ENCODE results near the gene SC5D. TPM values are rescaled to one million over a fixed set of nuclear protein-coding genes. Genes with fewer than 3 reads are reported as not detected.

The SC5D gene
- total RNA-seq, 1 experiment from 2014 or later, result 126 TPM

GRCh38 chr11:121282386-121282785, 10.2 kb upstream of the SC5D start:
- POLR2A ChIA-PET, result interaction anchor here (0.6 to 1.5 kb wide), 3 partner anchors 10 to 42 kb away, joined by 3 to 17 read pairs (median 4); partner anchors contain the start of gene SC5D
- intact Hi-C loops (cut with micrococcal nuclease; ENCODE audit: unreplicated experiment), result loop anchor here (1.0 kb wide), 1 partner anchor 309 kb away; no protein-coding TSS in a partner anchor

DNA sequence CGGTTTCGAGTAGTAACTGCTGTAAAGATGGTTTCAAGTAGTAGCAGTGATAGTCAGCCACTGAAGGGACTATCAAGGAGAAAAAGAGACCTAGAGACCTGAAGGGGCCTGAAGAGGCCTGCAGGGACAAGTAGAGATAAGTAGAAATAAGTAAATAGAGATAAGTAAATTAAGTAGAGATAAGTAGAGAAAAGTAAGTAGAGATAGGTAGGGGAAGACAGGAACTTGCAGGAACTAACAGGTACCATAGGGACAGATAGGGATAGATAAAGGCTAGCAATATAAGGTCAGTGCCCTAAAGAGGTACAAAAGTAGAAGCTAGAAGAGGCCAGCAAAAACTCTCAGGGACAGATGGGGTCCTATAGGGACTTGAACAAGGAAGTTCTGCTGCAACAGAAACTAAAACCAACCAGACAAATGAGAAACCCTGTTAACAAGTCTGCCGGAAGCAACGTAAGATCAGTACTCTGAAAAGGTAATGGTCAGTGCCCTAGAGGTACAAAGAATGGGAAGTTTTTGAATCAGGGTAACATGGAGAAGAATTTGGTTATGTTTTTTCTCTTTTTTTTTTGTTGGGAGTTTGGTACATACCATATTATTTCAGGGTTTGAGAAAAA, 9.6 kb upstream of the SC5D start:
- no TSS peak for BruUV-seq (replicated peaks)
- peaks cover 6% of the 10 kb centered on the region; the same call in 1 of the 2 replicates for H3K9me3 ChIP-seq
- Mint-ChIP-seq H3K9me3 (ENCODE audit: unreplicated experiment) (peaks cover 36% of the 10 kb centered on the region), H3K27ac (ENCODE audit: unreplicated experiment) (peak overlapping the region; percentile 14), H3K36me3 (ENCODE audit: insufficient read depth, unreplicated experiment) (peaks cover 7% of the 10 kb centered on the region), H3K4me1 (ENCODE audit: low read depth, unreplicated experiment) (peaks cover 40% of the 10 kb centered on the region), H3K27me3 (ENCODE audit: insufficient read depth, unreplicated experiment) (peaks cover under 1% of the 10 kb centered on the region), H3K4me3 (ENCODE audit: unreplicated experiment) (peak overlapping the region; percentile 13)
- CTCF ChIA-PET, result interaction anchor here (1.0 kb wide), 1 partner anchor 9 kb away, joined by 3 read pairs; the partner anchor contains the start of gene SC5D
- peaks cover 40% of the 10 kb centered on the region for H3K4me1 ChIP-seq
- no peaks in the 10 kb centered on the region for H3K27me3 ChIP-seq (replicated peaks; ENCODE audit: control insufficient read depth, insufficient read depth, low read length)
- POLR2A ChIA-PET, result interaction anchor here (0.6 to 1.5 kb wide), 3 partner anchors 9 to 1158 kb away, joined by 3 to 17 read pairs (median 4); partner anchors contain the start of gene SC5D
- no peaks in the 10 kb centered on the region for H3K36me3 ChIP-seq (ENCODE audit: control insufficient read depth, insufficient read depth, low read length)
- peak; percentile 51 to 69 for DNase-seq
- TF ChIP-seq, protein P1, sequence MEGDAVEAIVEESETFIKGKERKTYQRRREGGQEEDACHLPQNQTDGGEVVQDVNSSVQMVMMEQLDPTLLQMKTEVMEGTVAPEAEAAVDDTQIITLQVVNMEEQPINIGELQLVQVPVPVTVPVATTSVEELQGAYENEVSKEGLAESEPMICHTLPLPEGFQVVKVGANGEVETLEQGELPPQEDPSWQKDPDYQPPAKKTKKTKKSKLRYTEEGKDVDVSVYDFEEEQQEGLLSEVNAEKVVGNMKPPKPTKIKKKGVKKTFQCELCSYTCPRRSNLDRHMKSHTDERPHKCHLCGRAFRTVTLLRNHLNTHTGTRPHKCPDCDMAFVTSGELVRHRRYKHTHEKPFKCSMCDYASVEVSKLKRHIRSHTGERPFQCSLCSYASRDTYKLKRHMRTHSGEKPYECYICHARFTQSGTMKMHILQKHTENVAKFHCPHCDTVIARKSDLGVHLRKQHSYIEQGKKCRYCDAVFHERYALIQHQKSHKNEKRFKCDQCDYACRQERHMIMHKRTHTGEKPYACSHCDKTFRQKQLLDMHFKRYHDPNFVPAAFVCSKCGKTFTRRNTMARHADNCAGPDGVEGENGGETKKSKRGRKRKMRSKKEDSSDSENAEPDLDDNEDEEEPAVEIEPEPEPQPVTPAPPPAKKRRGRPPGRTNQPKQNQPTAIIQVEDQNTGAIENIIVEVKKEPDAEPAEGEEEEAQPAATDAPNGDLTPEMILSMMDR (IDR thresholded peaks at IDR 0.05; ENCODE audit: insufficient read depth in 1 of 2, low read depth in 1 of 2, low read length in 1 of 2, severe bottlenecking in 1 of 2, unreplicated experiment in 1 of 2), result no peak
- H3K4me3 ChIP-seq (ENCODE audit: low read depth, low read length), result no peak overlapping the region
- intact Hi-C loops (cut with micrococcal nuclease; ENCODE audit: unreplicated experiment), result loop anchor here (1.0 kb wide), 2 partner anchors 9 to 308 kb away; partner anchors contain the start of gene SC5D

More at GRCh38 chr11:121282386-121282785, 10.2 kb upstream of the SC5D start:
- Mint-ChIP-seq H3K27ac (ENCODE audit: unreplicated experiment) (peak overlapping the region; percentile 79), H3K4me3 (ENCODE audit: unreplicated experiment) (peak overlapping the region; percentile 13), H3K36me3 (ENCODE audit: insufficient read depth, unreplicated experiment) (peaks cover 7% of the 10 kb centered on the region), H3K9me3 (ENCODE audit: unreplicated experiment) (peaks cover 42% of the 10 kb centered on the region), H3K4me1 (ENCODE audit: low read depth, unreplicated experiment) (peaks cover 39% of the 10 kb centered on the region), H3K27me3 (ENCODE audit: insufficient read depth, unreplicated experiment) (peaks cover 5% of the 10 kb centered on the region)
- CTCF ChIA-PET, result interaction anchor here (1.0 kb wide), 1 partner anchor 10 kb away, joined by 3 read pairs; the partner anchor contains the start of gene SC5D
- Histone ChIP-seq H3K4me1 (peaks cover 40% of the 10 kb centered on the region), H3K9me3 (peaks cover 7% of the 10 kb centered on the region; the same call in 1 of the 2 replicates), H3K36me3 (ENCODE audit: control insufficient read depth, insufficient read depth, low read length) (no peaks in the 10 kb centered on the region), H3K4me3 (ENCODE audit: low read depth, low read length) (no peak overlapping the region), H3K27me3 (replicated peaks; ENCODE audit: control insufficient read depth, insufficient read depth, low read length) (no peaks in the 10 kb centered on the region)
- peak in 1 of 2 experiments; percentile 22 for DNase-seq
- no TSS peak for BruUV-seq (replicated peaks)
- TF ChIP-seq, protein P1 (IDR thresholded peaks at IDR 0.05; ENCODE audit: insufficient read depth in 1 of 2, low read depth in 1 of 2, low read length in 1 of 2, severe bottlenecking in 1 of 2, unreplicated experiment in 1 of 2), result no peak

- ChIA-PET CTCF (interaction anchor here (1.5 to 1.6 kb wide), 2 partner anchors 10 to 41 kb away, joined by 8 to 14 read pairs; no protein-coding TSS in a partner anchor), POLR2A (interaction anchor here (1.5 kb wide), 1 partner anchor 10 kb away, joined by 8 read pairs; no protein-coding TSS in a partner anchor)
- no peak for DNase-seq
- Histone ChIP-seq H3K9me3 (no peaks in the 10 kb centered on the region), H3K27me3 (replicated peaks; ENCODE audit: control insufficient read depth, insufficient read depth, low read length) (no peaks in the 10 kb centered on the region), H3K4me3 (ENCODE audit: low read depth, low read length) (no peak overlapping the region), H3K36me3 (ENCODE audit: control insufficient read depth, insufficient read depth, low read length) (0 out of 2 replicates have a peak, but pooled peaks cover 1% of the 10 kb centered on the region), H3K4me1 (peaks cover 16% of the 10 kb centered on the region; the same call in 1 of the 2 replicates)
- H3K27ac Mint-ChIP-seq (ENCODE audit: unreplicated experiment), result no peak overlapping the region
- H3K4me3 Mint-ChIP-seq (ENCODE audit: unreplicated experiment), result peak overlapping the region; percentile 89
- H3K36me3 Mint-ChIP-seq (ENCODE audit: insufficient read depth, unreplicated experiment), result peaks cover 14% of the 10 kb centered on the region
- H3K9me3 Mint-ChIP-seq (ENCODE audit: unreplicated experiment), result no peaks in the 10 kb centered on the region
- no peaks in the 10 kb centered on the region for H3K27me3 Mint-ChIP-seq (ENCODE audit: insufficient read depth, unreplicated experiment)
- TF ChIP-seq, protein P1 (IDR thresholded peaks at IDR 0.05; ENCODE audit: insufficient read depth in 1 of 2, low read depth in 1 of 2, low read length in 1 of 2, severe bottlenecking in 1 of 2, unreplicated experiment in 1 of 2), result no peak
- BruUV-seq (replicated peaks), result no TSS peak
- H3K4me1 Mint-ChIP-seq (ENCODE audit: low read depth, unreplicated experiment), result peaks cover 24% of the 10 kb centered on the region
- intact Hi-C loops (cut with micrococcal nuclease; ENCODE audit: unreplicated experiment), result no loop called here
Measured at GRCh38 chr11:121291319-121291718, 1.3 kb upstream of the SC5D start.
